Thyroid gland (tissue), 4 donors: ENCODE measurements around the gene GUCA2A.

ENCODE experiments used
- POLR2A ChIP-seq, 2 donors: fragments of 450-650 bp; IDR thresholded peaks; one replicate each; pipeline ENCODE4 v1.6.1; 2017; ENCODE audit warnings: antibody characterized with exemption in 2 of 2, mild to moderate bottlenecking in 2 of 2, moderate library complexity in 1 of 2
- TF ChIP-seq, protein P1 (sequence below), 6 experiments: fragments of 200-600 bp in 3 of 6; fragments of 450-650 bp in 3 of 6; sonication (generic) in 3 of 6; IDR thresholded peaks; one replicate each; pipeline ENCODE4 v1.5.1; 2016 to 2019; ENCODE audit warnings: antibody characterized with exemption in 6 of 6, mild to moderate bottlenecking in 2 of 6, inconsistent platforms in 1 of 6, moderate library complexity in 1 of 6

DNA sequence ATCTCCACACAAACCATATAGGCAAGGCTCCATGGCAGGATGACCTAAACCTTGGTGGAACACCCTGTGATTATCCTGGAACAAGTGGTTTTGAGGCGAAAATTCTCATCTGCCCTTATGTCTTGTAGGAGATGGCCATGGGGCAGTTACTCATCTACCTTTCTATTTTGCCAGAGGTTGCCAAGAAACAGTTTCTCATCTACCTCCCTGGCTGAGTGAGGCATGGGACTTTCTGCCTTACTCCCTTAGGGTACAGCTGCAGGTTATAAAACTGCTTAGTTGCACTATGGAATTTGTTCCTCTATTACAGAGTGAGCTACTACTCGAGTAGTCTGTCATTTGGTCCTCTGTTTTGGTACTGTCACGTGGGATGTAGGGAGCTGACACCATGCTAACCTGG lies 31.3 kb upstream of the GUCA2A start:
- TF ChIP-seq, protein P1, sequence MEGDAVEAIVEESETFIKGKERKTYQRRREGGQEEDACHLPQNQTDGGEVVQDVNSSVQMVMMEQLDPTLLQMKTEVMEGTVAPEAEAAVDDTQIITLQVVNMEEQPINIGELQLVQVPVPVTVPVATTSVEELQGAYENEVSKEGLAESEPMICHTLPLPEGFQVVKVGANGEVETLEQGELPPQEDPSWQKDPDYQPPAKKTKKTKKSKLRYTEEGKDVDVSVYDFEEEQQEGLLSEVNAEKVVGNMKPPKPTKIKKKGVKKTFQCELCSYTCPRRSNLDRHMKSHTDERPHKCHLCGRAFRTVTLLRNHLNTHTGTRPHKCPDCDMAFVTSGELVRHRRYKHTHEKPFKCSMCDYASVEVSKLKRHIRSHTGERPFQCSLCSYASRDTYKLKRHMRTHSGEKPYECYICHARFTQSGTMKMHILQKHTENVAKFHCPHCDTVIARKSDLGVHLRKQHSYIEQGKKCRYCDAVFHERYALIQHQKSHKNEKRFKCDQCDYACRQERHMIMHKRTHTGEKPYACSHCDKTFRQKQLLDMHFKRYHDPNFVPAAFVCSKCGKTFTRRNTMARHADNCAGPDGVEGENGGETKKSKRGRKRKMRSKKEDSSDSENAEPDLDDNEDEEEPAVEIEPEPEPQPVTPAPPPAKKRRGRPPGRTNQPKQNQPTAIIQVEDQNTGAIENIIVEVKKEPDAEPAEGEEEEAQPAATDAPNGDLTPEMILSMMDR (IDR thresholded peaks at IDR 0.05), result no peak
- no peak for TF ChIP-seq POLR2A (IDR thresholded peaks at IDR 0.05)
